NOMO-1 treated with DMSO at 0.1 percent for 48 hours (cell line): ENCODE measurements around the gene POP7.
A peak's percentile ranks its signal among the peaks of the same experiment; 100 is the strongest.

Experiments
- DNase-seq: peaks from one replicate; lab custom pipeline; 2025; ENCODE audit not compliant: unreplicated experiment; lab: John Stamatoyannopoulos, UW

POP7 gene

DNA sequence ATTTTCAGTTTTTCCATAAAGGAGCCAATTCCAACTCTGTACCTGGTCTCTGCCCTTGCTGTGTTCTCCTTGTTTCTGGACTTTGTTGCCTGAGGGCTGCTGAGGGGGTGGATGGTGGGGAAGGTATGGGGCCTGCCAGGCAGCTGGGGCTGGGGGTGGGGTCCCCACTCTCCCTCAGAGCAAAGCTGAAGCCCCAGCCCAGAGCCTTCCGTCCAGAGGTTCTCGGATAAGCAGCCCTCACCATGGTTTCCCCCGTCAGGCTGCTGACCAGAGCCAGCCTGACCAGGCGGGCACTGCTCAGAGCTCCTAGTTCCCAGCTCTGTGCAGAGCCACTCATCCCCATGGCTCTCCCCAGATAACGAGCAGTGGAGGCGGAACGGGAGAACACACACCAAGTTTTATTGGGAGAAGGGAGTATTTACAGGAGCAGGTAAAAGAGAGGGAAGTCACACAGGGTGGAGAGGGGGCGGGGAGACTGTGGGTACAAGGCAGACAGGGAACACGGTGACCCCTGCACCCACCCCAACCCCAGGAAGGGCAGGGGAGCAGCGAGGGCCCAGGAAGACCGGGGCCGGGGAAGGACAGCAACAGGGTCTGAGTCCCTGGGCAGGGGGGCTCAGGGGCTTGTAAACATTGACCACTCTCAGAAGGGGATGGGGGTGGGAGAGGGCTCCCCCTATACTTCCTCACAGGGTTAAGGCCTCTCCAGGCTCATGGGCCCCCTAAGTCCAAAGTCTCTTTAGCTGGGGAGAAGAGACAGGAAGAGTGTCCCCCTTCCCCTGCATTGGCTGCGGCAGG is 26.6 kb upstream of the POP7 start:
- no peak for DNase-seq

DNA sequence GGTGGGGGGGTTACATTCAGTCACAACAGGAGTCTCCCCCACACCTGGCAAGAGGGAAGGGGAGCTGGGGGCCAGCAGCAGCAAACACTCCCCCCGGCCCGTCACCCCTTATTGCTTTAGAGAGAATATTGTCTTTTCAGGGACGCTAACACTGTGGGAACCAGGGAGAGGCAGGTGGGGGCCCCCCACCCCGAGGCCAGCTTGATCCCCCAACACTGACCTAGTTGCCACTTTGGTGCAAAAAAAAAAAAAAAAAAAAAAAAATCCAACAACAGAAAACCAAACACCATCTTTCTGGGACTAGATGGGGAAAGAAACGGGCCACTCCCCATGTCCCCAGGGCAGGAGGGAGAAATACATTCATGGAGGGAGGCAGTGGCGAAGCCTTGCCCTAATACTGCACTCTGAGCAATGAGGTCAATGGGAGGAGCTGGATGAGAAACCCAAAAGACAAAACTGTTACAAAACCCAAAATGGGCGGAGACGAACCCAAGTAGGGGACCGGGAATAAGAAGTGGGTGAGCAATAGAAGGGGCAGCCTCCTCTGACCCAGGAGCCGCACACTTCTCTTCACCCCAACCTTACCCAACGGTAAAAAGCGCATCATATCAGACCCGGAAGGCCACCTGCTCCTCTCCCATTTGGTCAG is 25.9 kb upstream of the POP7 start:
- DNase-seq: peak; percentile 52

DNA sequence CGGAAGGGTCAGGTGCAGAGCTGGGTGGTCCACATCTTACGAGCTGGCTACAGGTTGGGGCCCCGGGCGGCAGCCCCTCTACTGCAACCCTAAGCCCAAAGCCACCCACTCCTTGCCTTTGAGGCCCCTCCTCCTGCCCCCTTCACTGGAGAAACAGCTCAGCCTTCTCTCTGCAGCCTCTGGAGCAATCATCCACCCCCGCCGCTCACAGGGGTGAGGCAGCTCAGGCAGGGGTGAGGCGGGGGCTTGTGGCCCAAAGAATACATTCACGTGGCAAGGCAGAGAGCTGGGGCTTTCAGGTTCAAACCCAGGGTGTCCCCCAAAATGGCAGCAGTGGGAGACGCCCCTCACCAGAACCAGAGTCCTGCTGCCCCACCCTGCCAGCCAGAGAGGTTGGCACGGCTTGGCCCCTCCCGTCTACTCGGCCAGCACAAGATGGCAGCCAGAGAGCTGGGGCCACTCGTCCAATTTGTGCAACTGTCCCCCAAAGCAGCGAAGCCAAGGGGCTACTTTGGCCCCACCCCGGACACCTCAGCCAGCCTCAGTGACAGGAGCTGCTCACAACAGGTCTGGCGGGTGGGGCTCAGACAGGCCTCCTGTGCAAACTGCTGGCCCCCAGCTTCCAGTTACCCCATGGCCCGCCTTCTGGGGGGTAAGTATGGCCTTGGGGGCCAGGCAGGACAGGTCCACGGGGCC is 25.2 kb upstream of the POP7 start:
- DNase-seq: no peak

DNA sequence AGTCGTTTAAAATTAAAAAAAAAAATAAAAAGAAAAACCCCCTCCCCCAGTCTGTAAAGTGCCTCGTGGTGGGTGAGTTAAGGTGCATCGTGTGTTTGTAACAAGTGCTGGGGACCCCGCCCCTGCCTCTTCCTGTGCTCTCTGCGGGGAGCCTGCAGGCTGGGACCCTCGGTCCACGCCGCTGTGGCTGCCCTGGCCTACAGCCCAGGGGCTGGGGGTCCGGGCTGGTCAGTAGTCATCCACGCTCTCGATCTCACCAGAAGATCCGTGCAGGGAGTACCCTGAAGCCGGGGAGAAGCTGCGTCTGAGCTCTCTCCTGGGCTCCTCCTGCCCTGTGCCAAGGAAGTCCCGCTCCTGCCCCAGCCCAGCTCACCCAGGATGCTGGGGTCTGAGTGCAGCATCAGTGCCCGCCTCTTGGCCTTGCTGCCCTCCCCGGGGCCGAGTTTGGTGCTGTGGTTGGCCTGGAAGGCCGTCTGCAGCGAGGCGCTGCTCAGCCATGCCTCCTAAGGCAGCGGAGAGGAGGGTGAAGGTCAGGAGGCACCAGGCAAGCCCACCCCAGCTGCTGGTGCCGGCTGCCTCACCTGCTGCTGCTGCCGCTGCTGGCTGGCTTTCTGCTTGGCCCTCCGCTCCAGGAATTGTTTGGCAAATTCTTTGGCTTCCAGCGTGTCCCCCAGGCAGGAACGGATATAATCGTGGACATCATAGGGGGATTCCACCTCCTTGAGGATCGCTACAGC is 24.3 kb upstream of the POP7 start:
- DNase-seq: no peak

- no peak for DNase-seq
Measured at GRCh38 chr7:100682228-100682741, 23.6 kb upstream of the POP7 start.

DNA sequence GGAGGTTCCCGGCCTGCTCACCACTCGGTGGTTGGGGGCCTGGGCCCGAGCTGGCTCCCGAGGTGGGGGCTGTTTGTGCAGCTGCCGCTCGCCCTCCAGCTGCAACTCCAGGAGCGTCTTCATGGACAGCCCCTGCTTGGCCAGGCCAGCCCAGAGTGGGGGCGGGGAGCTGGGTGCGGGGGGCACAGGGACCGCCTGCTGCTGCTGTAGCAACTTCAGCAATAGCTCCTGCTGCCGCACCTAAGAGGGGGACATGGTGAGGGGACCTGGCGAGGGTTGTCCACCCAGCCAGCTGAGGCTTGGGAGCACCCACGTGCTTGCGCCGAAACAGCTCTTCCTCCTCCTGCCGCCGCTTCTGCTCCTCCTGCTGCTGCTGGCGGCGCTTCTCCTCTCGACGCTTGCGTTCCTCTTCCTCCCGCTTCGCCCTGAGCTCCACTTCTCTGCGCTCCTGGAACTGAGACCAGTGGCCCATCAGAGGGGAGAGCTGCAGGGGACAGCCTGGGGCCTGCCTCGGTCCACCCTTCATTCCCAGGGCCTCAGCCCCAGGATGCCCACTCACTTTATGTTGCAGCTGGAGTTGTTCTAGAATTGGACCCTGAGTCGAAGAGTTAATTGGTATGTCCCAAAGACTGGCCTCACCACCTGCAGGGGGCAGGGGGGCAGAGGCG is 22.8 kb upstream of the POP7 start:
- no peak for DNase-seq

DNA sequence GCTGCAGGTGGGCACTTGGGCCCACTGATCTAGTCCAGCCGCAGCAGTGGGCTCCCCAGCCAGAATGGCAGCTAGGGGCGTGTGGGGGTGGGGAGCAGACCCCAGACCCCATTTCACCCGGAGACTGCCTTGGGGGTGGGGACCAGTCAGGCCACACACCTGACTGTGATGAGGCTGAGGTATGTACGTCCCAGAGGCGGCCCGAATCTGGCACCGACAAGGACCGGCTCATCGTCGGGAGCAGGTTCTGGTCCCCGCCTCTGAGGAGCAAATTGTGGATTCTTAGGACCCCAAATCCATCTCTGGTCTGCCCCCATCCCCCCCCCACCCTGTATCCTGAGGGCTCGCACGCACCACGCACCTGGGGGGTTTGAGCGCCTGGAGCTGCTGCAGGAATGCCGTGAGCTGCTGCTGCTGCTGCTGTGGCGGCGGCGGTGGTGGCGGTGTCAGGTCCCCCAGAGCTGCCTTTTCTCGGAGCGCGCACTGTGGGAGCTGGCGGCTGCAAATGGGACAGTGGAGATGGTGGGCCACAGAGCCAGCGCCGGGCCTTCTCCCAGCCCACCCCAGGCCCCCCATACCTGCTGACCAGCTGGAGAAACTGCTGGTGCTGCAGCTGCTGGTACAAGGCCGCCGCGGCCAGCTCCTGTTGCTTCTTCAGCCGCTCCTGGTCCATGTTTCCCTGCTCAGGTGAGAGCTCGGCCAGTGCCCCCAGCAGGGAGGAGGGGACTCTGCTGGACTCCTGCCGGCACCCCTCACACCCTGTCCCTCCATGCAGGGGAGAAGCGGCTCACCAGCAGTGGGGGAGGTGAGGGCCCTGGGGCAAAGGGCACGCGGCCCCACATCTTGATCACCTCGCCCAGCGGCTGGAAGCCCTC is 22.0 kb upstream of the POP7 start:
- DNase-seq: no peak

GRCh38 chr7:100684534-100685042 is 21.3 kb upstream of the POP7 start:
- no peak for DNase-seq

- DNase-seq: no peak
Measured at GRCh38 chr7:100685049-100685605, 20.8 kb upstream of the POP7 start.

GRCh38 chr7:100685631-100686145 is 20.2 kb upstream of the POP7 start:
- no peak for DNase-seq

- no peak for DNase-seq
Measured at GRCh38 chr7:100686201-100686821, 19.6 kb upstream of the POP7 start.

- DNase-seq: no peak
Measured at GRCh38 chr7:100686822-100687211, 19.1 kb upstream of the POP7 start.

GRCh38 chr7:100687261-100687660 is 18.7 kb upstream of the POP7 start:
- DNase-seq: no peak

DNA sequence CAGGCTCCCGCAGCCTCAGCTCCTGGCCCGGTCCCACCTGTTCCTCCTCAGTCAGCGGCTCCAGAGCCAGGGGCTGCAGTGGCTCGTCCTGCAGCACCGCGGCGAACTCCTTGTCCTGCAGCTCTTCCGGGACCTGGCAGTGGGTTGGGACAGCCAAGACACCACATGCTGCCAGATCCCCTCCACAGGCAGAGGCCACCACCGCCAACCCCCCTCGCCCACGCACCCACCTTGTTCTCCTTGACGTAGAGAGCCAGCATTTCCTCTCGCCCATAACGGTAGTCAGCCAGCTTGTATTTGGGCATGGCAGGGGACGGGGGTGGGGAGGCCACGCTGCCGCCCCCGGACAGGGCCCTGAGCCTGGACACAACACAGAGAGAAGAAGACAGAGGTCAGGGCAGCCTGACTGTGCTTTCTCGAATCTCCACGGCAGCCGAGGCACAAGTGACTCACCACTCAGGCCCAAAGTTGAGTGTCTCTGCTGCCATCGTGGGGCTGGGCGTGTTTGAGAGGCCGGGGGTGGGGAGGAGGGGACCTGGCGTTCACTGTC is 18.1 kb upstream of the POP7 start:
- no peak for DNase-seq

GRCh38 chr7:100688326-100688860 is 17.5 kb upstream of the POP7 start:
- DNase-seq: no peak

- no peak for DNase-seq
Measured at GRCh38 chr7:100689230-100690135, 16.4 kb upstream of the POP7 start.
